ENCODE results near the gene IFRD1. TPM values are rescaled to one million over a fixed set of nuclear protein-coding genes. Genes with fewer than 3 reads are reported as not detected.
"Not testable (repeated sequence)": the region's sequence is repeated elsewhere in the genome, so short reads cannot be mapped to it uniquely, and the experiment has no call there.

Gene IFRD1
- total RNA-seq, 1 donor from 2014 or later = 24.6 TPM

DNA sequence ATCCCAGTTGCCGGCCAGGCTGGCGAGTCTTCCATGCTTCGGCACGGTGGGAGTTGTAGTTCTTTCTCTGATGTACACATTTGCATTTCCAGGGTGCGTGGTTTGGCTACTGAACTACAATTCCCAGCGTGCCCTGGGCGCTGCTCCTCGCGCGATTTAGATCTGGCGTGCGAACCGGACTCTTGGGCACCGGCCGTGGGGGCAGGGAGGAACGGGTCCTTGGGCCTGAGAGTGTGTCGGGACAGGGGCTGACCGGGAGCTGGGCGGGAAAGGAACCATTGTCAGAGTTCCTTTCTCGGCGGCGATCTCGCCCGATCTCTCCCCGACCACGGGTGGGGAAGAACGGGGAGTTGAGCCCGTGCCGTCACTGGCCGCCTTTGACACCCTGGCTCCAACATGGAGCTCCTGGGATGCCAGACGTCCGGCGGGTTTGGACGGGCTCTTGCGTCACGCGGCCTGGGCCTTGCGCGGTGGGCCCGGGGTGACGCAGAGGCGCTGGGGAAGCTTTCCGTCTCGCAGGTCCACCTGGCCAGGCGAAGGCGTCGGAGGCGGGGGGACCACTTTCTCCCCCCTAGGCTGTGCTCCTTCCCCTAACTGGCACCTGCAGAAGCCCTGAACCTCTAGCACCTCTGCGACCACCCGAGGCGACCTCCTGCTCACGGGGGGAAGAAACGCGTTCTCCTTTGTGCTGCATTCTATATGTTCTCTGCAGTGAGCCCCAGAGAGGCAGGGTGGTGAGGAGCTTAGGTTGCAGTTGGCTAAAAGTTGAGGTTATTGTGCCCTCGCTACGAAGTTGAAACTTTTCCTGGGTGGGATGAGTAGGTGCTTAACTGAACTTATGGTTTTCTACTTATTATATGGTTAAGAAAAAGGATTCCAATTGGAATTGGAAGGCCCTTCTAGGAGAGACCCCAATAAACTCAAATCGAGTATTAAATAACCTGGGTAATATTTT lies 824 bp downstream of the IFRD1 start:
- peak; percentile 94 for DNase-seq
- Histone ChIP-seq H3K27ac (replicated peaks) (peak overlapping the region; percentile 98), H3K36me3 (peaks cover 6% of the 10 kb centered on the region), H3K9me3 (replicated peaks) (no peaks in the 10 kb centered on the region), H3K4me3 (peak overlapping the region; percentile 94), H3K4me1 (peaks cover 66% of the 10 kb centered on the region), H3K27me3 (ENCODE audit: low read depth) (no peaks in the 10 kb centered on the region)
- intact Hi-C loops (cut with micrococcal nuclease) = loop anchor here (5.0 kb wide), 1 partner anchor 39 kb away; no protein-coding TSS in a partner anchor
- TF ChIP-seq, protein P1, sequence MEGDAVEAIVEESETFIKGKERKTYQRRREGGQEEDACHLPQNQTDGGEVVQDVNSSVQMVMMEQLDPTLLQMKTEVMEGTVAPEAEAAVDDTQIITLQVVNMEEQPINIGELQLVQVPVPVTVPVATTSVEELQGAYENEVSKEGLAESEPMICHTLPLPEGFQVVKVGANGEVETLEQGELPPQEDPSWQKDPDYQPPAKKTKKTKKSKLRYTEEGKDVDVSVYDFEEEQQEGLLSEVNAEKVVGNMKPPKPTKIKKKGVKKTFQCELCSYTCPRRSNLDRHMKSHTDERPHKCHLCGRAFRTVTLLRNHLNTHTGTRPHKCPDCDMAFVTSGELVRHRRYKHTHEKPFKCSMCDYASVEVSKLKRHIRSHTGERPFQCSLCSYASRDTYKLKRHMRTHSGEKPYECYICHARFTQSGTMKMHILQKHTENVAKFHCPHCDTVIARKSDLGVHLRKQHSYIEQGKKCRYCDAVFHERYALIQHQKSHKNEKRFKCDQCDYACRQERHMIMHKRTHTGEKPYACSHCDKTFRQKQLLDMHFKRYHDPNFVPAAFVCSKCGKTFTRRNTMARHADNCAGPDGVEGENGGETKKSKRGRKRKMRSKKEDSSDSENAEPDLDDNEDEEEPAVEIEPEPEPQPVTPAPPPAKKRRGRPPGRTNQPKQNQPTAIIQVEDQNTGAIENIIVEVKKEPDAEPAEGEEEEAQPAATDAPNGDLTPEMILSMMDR (IDR thresholded peaks at IDR 0.05; ENCODE audit: borderline replicate concordance) = no peak

DNA sequence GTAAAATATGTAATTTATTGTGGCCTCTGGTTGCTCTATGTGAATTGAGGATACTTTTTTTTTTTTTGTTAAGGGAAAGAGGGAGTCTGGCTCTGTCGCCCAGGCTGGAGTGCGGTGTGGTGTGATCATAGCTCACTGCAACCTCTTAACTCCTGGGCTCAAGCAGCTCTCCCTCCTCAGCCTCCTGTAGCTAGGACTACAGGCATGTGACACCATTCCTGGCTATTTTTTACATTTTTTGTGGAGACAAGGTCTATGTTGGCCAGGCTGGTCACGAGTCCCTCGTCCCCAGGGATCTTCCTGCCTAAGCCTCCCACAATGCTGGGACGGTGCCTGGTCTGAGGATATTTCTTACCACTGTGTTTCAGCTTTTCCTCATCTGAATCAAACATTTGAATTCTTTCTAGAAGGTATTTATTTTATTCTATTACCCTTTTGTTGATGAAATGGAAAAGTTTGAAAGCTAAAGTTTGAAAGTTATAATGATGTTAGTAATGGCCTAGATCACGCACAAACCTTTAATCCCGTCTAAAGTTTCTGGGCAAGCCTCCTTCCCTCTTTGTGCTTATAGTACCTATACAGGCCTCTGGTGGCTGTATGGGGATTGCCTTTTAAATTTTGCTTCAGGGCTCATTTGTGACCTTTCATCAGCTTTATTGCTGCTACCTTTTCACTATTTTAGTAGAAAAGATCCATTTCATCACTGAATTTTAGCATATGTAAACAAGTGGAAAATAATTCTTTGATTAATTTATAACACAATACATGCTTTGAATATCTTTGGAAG lies 2.0 kb downstream of the IFRD1 start:
- peaks cover 18% of the 10 kb centered on the region for H3K36me3 ChIP-seq
- peak overlapping the region; percentile 94 for H3K4me3 ChIP-seq
- peak; percentile 26 for DNase-seq
- H3K27ac ChIP-seq (replicated peaks) = peak overlapping the region; percentile 98
- H3K27me3 ChIP-seq (ENCODE audit: low read depth) = no peaks in the 10 kb centered on the region
- no peaks in the 10 kb centered on the region for H3K9me3 ChIP-seq (replicated peaks)
- intact Hi-C loops (cut with micrococcal nuclease) = loop anchor here (5.0 kb wide), 1 partner anchor 40 kb away; no protein-coding TSS in a partner anchor
- TF ChIP-seq, protein P1 (IDR thresholded peaks at IDR 0.05; ENCODE audit: borderline replicate concordance) = no peak
- peaks cover 70% of the 10 kb centered on the region for H3K4me1 ChIP-seq

DNA sequence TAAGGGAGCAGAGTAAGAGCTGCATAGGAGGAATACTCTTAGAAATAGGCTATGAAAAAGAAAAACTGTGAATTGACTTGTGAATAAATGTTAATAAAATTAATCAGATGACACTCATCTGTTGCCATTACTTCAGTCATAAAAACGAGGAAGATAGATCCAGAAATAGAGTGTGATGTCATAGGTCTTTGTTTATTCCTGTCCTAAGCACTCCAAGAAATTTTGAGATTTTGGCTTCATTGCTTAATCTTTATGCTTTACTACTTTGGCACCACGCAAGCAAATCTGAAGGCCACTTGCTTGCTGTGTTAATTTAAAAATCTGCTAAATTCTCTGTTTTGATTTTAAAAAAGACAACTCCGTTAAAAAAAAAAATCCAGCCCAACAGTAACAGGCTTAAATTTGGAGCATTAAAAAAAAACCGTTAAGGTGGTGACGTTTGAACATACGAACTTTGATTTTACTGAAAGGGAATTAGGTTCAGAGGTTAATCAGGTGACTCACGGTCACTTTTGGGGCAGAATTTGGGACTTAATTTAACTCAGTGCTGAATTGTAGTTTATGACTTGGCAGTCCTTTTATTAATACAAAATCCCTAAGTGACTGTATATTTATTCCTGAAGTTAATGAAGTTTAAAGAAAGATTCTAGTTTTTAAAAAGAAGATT lies 3.4 kb downstream of the IFRD1 start:
- H3K4me3 ChIP-seq = peak overlapping the region; percentile 94
- peak overlapping the region; percentile 98 for H3K27ac ChIP-seq (replicated peaks)
- H3K9me3 ChIP-seq (replicated peaks) = no peaks in the 10 kb centered on the region
- DNase-seq = no peak
- intact Hi-C loops (cut with micrococcal nuclease) = loop anchor here (5.0 kb wide), 1 partner anchor 41 kb away; no protein-coding TSS in a partner anchor
- H3K27me3 ChIP-seq (ENCODE audit: low read depth) = no peaks in the 10 kb centered on the region
- TF ChIP-seq, protein P1 (IDR thresholded peaks at IDR 0.05; ENCODE audit: borderline replicate concordance) = no peak
- peaks cover 31% of the 10 kb centered on the region for H3K36me3 ChIP-seq
- H3K4me1 ChIP-seq = peaks cover 70% of the 10 kb centered on the region

DNA sequence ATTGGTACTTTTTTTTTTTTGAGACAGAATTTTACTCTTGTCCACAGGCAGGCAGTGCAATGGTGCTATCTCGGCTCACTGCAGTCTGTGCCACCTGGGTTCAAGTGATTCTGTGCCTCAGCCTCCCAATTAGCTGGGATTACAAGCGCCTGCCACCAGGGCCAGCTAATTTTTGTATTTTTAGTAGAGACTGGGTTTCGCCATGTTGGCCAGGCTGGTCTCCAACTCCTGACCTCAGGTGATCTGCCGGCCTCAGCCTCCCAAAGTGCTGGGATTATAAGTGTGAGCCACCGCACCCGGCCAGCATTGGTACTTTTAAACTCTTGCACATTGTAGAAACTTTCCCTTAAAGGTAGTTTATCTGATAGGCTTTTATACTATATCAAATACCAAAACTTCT lies 3.9 kb downstream of the IFRD1 start:
- intact Hi-C loops (cut with micrococcal nuclease) = loop anchor here (5.0 kb wide), 1 partner anchor 42 kb away; no protein-coding TSS in a partner anchor
- Histone ChIP-seq H3K4me3 (peak overlapping the region; percentile 94), H3K4me1 (peaks cover 70% of the 10 kb centered on the region), H3K36me3 (peaks cover 37% of the 10 kb centered on the region), H3K27ac (replicated peaks) (peak overlapping the region; percentile 98)
- H3K9me3 ChIP-seq (replicated peaks); H3K27me3 ChIP-seq (ENCODE audit: low read depth): not testable (repeated sequence)
- peak; percentile 15 for DNase-seq

DNA sequence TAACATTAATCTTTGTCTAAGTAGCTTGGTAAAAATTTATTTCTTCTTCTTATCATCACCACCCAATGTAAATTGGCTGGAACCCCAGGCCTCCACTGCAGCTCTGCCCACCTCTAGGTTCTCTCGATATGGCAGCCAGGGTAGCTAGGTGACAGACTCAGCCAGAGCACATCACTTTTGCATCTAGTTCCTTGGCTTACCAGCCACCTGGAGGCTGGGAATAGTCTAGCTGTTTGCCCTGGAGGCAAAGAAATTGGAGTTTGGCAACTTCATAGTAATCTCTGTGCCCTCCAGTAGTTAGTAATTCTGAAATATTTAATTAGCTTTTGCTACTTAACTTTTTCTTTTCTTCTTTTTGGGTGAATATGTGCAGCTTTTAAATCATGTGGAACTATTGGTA lies 9.4 kb downstream of the IFRD1 start:
- DNase-seq = no peak
- Histone ChIP-seq H3K4me1 (peaks cover 60% of the 10 kb centered on the region), H3K27ac (replicated peaks) (no peak overlapping the region), H3K36me3 (peaks cover 84% of the 10 kb centered on the region), H3K9me3 (replicated peaks) (no peaks in the 10 kb centered on the region), H3K27me3 (ENCODE audit: low read depth) (no peaks in the 10 kb centered on the region), H3K4me3 (no peak overlapping the region)
- intact Hi-C loops (cut with micrococcal nuclease) = no loop called here
- TF ChIP-seq, protein P1 (IDR thresholded peaks at IDR 0.05; ENCODE audit: borderline replicate concordance) = no peak
